RKO (cell line): ENCODE measurements around the gene UVRAG.
A peak's percentile ranks its signal among the peaks of the same experiment; 100 is the strongest.

Experiments
- DNase-seq: peaks from one replicate; pipeline ENCODE4 v3.0.0-alpha.2; 2016; ENCODE audit warnings: low spot score

The UVRAG gene

DNA sequence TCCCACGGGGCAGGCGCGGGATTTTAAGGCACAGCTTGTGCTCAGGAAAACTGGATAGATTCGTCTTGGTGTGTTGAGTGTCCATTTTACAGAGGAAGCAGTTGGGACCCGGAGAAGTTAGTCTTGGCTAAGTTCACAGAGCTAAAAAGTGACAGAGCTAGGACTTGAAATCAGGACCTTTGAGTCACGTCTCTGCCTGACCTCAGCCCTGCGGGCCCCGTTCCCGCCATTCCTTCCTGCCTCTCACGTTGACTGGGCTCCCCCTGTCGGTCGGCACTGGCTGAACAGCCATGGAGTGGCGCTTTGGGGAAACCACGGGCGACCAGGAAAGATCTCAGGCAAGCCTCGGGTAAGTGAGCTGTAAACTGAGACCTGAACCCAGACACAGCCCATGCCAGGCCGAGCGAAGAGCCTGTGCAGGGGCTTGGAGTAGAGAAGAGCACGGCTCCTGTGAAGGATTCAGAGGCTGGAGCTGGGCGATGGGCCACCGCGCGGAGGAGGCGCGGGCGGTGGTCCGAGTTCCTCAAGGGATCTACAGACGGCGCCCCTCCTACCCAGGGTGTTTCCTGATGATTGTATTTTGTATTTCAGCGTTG is 337.2 kb downstream of the UVRAG start:
- DNase-seq = peak; percentile 76

DNA sequence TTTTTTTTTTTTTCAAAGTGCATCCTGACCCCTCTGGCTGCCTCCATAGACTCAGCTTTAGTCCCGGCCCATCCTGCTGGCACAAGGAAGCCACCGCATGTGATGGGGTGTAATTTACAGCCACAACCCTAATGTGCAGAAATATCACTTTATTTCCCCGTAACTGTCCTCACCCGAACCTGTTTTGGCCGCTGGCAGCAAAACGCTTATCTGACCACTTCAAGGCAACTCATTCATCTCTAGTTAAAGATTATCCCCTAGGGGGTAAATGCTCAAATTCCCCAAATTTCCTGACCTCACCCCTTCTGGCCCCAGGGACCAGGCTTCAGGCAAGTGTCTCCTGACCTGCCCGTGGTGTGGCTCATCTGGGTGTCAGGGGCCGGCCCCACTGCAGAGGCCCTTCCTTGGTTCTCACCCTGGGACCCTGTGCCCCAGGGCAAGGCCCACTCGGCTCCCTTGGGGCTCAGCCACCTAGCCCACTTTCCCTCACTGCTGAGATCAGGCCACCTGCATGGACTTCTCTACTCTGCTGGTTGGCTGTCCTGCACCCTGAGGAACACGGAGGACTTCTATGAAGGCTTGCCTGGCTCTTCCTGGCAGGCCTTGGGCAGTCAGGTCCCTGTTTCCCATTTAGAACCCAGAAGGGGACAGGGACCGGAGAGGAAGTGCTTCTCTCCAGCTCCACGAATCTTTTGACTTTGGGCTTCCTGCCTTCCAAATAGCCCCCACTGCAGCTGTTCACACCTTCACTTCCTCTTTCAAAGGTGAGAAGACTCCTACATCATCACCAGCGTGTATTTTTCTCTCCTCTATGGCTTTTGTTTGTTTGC is 337.9 kb downstream of the UVRAG start:
- DNase-seq = no peak

DNA sequence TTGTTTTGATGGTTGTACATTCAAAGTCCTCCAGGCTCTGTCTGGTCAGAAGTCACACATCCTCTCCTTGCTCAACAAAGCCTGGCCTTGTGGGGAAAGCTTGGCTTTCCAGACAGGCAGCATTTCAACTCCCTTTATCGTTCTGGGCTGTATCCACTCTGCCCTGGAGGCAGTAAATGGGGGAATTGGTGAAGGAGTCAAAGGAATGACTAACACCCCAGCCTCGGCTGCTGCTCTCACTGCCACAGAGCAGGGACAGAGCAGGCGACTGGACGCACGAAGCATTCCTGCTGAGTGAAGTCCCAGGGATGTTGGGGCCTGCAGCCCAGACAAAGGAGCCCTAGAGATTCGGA is 338.5 kb downstream of the UVRAG start:
- no peak for DNase-seq

DNA sequence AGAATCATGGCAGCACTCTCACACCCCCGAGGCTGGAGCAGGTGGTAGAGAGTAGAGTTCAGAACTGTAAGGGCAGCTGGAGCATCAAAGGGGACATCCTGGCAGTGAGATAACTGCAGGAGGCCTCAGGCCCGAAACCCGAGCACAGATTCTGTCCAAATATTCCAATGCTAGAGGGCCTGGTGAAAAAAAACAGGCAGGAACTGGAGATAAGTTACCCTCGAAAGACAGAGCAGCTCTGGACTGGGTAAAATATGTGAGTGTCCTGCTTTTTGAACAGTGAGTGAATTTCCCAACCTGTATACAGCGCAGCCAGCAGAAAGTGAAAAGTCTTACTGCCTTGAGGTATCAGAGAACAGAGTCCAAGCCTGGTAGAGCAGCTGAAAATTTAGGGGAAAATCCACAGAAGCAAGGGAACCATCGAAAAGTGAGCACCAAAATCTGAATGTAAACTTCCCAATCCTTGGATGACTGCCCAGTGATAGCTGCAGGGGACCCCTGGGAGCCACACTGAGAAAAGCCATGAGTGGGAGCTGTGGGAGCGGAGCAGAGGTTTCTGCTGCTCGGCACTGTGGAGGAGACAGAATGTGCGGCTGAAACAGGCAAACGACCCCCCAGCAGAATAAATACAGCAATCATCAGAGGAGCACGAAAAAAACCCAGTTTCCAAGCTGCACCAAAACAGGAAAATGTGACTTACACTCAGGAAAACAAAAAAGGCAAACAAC is 340.7 kb downstream of the UVRAG start:
- DNase-seq = no peak

DNA sequence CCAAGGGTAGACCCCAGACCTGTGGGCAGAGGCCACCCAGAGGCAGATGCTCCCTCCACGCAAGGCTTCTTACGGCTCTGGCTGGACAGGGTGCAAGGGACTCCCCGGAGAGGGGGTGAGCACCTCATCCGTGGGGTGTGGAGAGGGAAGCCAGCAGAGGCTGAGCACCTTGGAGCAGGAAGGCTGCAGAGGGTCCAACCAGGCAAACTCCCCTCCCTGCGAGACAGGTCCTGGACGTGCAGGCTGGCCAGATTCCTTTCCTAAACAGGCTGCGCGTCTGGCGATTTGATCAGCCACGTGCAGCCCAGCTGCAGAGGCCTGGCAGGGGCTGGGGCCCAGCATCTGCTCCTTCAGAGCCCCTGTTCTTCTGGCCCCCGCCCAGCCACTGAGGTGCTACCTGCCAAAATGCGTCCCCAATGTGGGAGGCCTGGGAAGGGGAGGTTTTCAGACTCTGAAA is 342.0 kb downstream of the UVRAG start:
- no peak for DNase-seq

- DNase-seq = no peak
Observed at GRCh38 chr11:76157891-76158290, 342.9 kb downstream of the UVRAG start.

GRCh38 chr11:76158394-76159302 is 343.6 kb downstream of the UVRAG start:
- no peak for DNase-seq

DNA sequence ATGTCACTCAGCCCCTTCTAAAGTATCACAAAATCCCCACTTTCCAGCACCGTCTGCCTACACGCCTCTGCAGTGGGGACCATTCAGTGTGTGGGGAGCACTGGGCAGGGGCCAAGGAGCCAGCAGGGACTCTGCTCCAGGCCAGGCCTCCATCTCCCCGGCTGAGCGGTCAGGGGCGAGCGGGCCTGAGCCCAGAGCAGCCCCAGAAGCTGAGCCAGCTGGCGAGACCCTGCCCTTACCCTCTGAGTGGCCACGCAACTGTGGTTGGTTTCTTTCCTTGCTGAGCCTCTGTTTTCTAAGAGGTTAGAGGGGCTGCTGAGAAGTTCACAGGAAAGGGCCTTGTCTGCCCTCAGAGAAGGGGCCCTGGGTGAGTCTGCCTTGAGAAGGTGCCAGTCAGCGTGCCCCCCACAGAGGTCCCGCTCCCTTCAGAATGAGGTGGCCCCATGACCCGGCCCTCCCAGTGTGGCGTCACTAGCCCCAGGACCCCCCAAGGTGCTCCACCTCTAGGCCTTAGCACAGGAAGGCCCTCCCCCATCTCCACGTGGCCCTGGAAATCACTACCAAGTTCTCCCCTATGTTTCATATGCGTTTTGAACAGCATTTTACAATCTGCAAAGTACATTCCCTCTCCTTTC is 344.4 kb downstream of the UVRAG start:
- no peak for DNase-seq

- no peak for DNase-seq
Observed at GRCh38 chr11:76159983-76160661, 345.1 kb downstream of the UVRAG start.

GRCh38 chr11:76160856-76161255 is 345.8 kb downstream of the UVRAG start:
- DNase-seq = no peak

- DNase-seq = no peak
Observed at GRCh38 chr11:76161261-76161961, 346.4 kb downstream of the UVRAG start.

DNA sequence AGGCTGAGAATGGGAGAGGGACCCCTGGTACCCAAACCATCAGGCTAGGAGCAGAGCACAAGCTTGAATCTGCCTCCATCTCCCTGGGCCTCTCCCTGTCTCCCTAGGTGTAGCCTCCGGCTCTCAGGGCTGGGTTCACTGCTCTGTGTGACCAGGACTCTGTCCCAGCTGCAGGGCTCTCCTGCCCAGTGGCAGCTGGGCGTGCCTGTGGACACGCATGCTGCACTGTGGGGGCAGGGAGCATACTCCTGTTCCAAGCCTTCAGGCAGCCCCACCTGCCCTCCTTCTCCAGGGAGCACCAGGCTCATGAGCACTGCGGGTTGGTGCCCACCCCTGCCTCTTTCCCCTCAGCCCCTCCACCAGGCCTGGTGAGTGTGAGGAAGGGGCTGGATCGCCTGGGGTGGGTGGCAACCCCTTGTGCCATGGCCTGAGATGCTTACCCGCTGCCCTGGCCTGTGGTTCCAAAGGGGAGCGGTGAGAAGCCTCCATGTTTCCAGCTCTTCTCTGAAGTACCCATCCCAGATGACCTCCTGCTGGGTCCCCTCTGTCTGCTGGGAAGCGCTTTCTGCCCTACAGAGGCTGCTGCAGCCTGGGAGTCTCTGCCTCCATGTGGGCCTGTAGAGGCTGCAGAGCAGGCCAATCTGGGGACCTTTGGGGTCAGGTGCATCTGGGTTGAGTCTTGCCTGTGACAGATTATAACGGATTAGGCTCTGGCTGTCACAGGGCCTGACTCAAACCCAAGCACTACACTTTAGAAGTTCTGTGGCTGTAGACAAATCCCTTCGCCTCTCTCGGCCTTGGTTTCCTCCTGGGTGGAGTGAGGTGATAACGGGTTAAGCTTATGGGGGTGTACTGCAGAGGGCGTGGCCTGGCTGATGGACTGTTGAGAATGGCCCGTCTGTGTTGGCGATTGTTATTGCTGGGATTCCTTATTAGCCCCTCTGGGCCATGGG is 347.6 kb downstream of the UVRAG start:
- DNase-seq = no peak

DNA sequence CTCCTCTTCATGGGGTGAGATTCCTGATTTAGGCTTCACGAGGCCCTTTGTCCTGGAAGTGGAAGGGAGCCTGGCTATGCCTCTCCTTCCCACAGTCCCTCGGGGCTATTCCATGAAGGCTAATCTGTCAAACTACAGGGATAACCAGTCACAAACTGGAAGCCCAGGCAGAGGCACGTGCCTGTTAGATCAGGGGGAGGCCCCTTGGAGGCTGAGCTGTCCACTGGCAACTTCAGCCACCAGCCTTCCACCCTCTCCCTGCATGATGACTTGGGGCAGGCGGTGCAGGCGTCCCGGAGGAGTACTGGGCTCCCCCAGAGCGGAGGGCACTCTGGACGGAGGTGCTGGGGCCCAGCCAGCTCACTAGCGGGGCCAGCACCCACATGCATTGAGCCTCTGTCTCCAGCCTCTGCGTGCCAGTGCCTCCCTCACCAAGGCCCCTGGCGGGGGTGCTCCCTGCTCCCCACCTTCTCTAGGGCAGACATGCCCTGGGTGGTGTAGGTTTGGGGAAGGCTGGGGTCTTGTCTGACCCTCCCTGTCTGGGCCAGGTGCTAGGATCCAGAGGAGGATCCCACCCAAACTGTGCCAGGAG is 348.4 kb downstream of the UVRAG start:
- DNase-seq = no peak

GRCh38 chr11:76164081-76164480 is 349.1 kb downstream of the UVRAG start:
- no peak for DNase-seq

- DNase-seq = no peak
Observed at GRCh38 chr11:76164861-76165751, 350.1 kb downstream of the UVRAG start.

DNA sequence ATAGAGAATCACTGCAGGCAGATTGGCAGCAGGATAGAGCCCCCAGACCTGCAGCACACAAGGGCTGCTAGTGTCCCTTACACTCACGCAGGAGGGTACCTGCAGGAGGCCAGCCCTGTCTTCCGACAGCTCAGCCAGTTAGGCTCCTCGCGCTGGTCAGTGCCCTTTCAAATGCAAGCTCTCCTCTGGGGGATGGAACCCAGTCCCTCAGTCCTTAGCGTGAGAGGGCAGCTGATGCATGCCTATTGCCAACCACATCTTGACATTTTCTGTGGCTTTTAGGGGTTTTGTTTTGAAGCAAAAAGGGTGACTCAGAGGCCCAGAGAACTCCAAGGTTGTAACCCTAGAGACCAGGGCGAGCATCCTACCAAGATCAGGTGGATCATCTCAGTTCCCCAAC is 351.3 kb downstream of the UVRAG start:
- DNase-seq = no peak

GRCh38 chr11:76167590-76167989 is 352.6 kb downstream of the UVRAG start:
- no peak for DNase-seq

- DNase-seq = no peak
Observed at GRCh38 chr11:76169473-76169896, 354.5 kb downstream of the UVRAG start.
